Right lobe of liver (tissue), 6 donors: Measurements from ENCODE around the gene NUF2. TPM values are rescaled to one million over a fixed set of nuclear protein-coding genes. Genes with fewer than 3 reads are reported as not detected.
"Not testable (repeated sequence)": the region's sequence is repeated elsewhere in the genome, so short reads cannot be mapped to it uniquely, and the experiment has no call there.

ENCODE experiments used
- ATAC-seq, 4 donors: fragments of 200-7000 bp; cut with Tn5 transposase; one replicate each; pipeline ENCODE4 v1.9.1; 2020; ENCODE audit warnings: mild to moderate bottlenecking in 4 of 4, moderate library complexity in 4 of 4
- DNase-seq, 3 donors: peaks; one replicate each; pipeline ENCODE4 v3.0.0-alpha.2; 2020
- H3K27ac ChIP-seq, 3 donors: fragments of 200-600 bp; one replicate each; pipeline ENCODE4 v1.8.0; 2022
- H3K27me3 ChIP-seq, 2 donors: fragments of 200-600 bp; one replicate each; pipeline ENCODE4 v1.8.0; 2022
- H3K36me3 ChIP-seq, 4 donors: fragments of 200-600 bp; sonication (generic) in 1 of 4; one replicate each; pipeline versions ENCODE4 v1.5.1 to v1.8.0; 2017 to 2022; ENCODE audit warnings: control low read depth in 1 of 4
- H3K4me1 ChIP-seq, 4 donors: fragments of 200-600 bp; sonication (generic) in 1 of 4; one replicate each; pipeline versions ENCODE4 v1.5.1 to v1.8.0; 2017 to 2022; ENCODE audit warnings: control low read depth in 1 of 4
- H3K4me3 ChIP-seq, 3 donors: fragments of 200-600 bp; one replicate each; pipeline ENCODE4 v1.8.0; 2022
- H3K9me3 ChIP-seq, 4 donors: fragments of 200-600 bp; sonication (generic) in 1 of 4; one replicate each; pipeline versions ENCODE4 v1.5.1 to v1.8.0; 2017 to 2022; ENCODE audit warnings: control low read depth in 1 of 4
- POLR2A ChIP-seq: fragments of 450-650 bp; IDR thresholded peaks from one replicate; pipeline ENCODE4 v1.6.1; 2017; ENCODE audit warnings: antibody characterized with exemption, mild to moderate bottlenecking
- WGBS: methylation state at CpG from one replicate; pipeline ENCODE4 v1.1.6; 2018; ENCODE audit warnings: low coverage, low lambda C conversion rate; ENCODE audit not compliant: insufficient coverage; ENCODE audit errors: missing lambda C conversion rate; 5-methylcytosine and 5-hydroxymethylcytosine counted together
- intact Hi-C, 2 donors: fragments of 100-400 bp; cut with DNase I; formaldehyde crosslinking; loops; one replicate each; pipeline versions ENCODE4 v1.11.2 to v1.14.1; 2022
- total RNA-seq, 6 experiments: library from RNA; depleted of rRNA in 2 of 6; stranded (reverse); fragments of >200 nt in 2 of 6; fragmentation: NEBNext Ultra II Directional in 3 of 6; extraction: Animal tissue kit (Norgen Biotek cat#: 25700) in 3 of 6; gene quantifications; one replicate each; pipeline versions ENCODE4 v1.1.0 to v1.2.4, GENCODE V29; 2016 to 2023
- TF ChIP-seq, protein P1 (sequence below), 4 donors: fragments of 200-600 bp in 3 of 4; fragments of 450-650 bp in 1 of 4; IDR thresholded peaks; one replicate each; pipeline versions ENCODE4 v1.5.1 to v1.8.0; 2016 to 2022; ENCODE audit warnings: antibody characterized with exemption in 4 of 4, mild to moderate bottlenecking in 2 of 4
- donor health status: DM: no; HTN: yes; CAD: no.
- donor health status: DM: no; HTN: no; CAD: no.
- donor health status: DM: no; HTN: no; CAD: no.
- donor health status: DM: no; HTN: yes; CAD: no.
- donor health status: DM: no; HTN: yes; CAD: no.

Gene NUF2
- total RNA-seq, 6 experiments from 2014 or later: 0.26 to 1.3 (median 0.98) TPM; not detected in 1

DNA sequence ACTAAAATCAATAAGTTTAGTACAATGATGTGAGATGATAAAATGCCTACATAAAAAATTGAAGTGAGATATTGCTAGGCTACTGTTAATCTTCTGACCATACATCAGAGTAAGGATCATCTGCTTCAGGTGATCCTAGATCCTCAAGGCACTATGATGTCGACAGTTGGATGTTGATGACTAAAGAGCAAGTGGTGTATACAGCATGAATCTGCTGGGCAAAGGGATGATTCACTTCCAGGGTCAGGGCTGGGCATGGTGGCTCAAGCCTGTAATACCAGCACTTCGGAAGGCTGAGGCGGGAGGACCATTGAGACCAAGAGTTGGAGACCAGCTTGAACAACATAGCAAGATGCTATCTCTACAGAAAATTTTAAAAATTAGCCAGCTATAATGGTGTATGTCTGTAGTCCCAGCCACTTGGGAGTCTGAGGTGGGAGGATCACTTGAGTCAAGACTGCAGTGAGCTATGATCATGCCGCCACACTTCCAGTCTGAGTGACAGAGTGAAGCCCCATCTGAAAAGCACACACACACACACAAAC, 24.6 kb downstream of the NUF2 start:
- intact Hi-C loops: no loop called here
- 75% methylated on average over 4 of the region's 4 CpGs for WGBS
- Histone ChIP-seq H3K36me3 (no peaks in the 10 kb centered on the region), H3K27me3 (no peaks in the 10 kb centered on the region), H3K9me3 (no peaks in the 10 kb centered on the region), H3K4me1 (no peaks in the 10 kb centered on the region), H3K27ac (no peak overlapping the region), H3K4me3 (no peak overlapping the region)
- DNase-seq (no peak), ATAC-seq (no peak)
- TF ChIP-seq, protein P1, sequence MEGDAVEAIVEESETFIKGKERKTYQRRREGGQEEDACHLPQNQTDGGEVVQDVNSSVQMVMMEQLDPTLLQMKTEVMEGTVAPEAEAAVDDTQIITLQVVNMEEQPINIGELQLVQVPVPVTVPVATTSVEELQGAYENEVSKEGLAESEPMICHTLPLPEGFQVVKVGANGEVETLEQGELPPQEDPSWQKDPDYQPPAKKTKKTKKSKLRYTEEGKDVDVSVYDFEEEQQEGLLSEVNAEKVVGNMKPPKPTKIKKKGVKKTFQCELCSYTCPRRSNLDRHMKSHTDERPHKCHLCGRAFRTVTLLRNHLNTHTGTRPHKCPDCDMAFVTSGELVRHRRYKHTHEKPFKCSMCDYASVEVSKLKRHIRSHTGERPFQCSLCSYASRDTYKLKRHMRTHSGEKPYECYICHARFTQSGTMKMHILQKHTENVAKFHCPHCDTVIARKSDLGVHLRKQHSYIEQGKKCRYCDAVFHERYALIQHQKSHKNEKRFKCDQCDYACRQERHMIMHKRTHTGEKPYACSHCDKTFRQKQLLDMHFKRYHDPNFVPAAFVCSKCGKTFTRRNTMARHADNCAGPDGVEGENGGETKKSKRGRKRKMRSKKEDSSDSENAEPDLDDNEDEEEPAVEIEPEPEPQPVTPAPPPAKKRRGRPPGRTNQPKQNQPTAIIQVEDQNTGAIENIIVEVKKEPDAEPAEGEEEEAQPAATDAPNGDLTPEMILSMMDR (IDR thresholded peaks at IDR 0.05): no peak
- TF ChIP-seq POLR2A: no peak

DNA sequence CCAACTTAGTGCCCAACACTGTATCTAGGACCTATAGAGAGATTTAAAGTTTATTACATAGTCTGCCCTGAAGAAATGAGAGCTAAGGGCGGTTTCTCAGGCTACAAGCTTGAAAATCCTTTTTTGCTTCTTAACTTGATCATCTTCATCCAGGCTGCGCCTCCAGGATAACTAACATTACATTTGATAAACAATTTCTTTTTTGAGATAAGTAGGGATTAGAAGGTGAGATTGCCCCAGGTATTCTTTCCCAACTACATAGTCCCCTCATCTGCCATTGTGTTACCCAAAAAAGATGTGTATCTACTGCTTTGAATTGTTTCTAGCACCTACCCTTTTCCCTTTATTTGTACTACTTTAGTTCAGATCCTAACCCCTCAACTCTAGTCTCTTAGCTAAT, 25.4 kb downstream of the NUF2 start:
- intact Hi-C loops: no loop called here
- no peak overlapping the region for H3K27ac ChIP-seq
- H3K4me3 ChIP-seq: no peak overlapping the region
- no peaks in the 10 kb centered on the region for H3K36me3 ChIP-seq
- no peaks in the 10 kb centered on the region for H3K27me3 ChIP-seq
- no peaks in the 10 kb centered on the region for H3K9me3 ChIP-seq
- ATAC-seq: no peak
- H3K4me1 ChIP-seq: no peaks in the 10 kb centered on the region
- 93% methylated on average over 2 of the region's 2 CpGs for WGBS
- no peak for TF ChIP-seq POLR2A
- TF ChIP-seq, protein P1 (IDR thresholded peaks at IDR 0.05): no peak
- no peak for DNase-seq

DNA sequence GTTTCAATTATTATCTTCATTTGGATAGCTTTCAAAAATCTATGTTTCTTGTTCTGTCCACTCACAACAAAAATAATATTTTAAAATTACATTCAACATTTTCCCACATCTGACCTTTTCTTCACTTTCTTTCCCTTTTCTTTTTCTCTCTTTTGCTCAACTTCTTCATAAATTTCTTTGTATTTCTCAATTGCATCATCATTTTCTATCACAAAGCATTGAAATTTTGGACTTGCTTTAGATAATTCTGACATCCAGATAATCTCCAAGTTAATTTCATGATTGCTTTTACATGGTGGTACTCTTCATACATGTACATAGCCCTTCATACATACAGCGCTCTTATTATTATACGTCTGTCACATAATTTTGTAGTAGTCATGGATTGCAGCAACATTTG, 30.2 kb downstream of the NUF2 start:
- 97% methylated on average over 2 of the region's 2 CpGs for WGBS
- H3K4me3 ChIP-seq: no peak overlapping the region
- no peaks in the 10 kb centered on the region for H3K27me3 ChIP-seq
- TF ChIP-seq, protein P1 (IDR thresholded peaks at IDR 0.05): no peak
- TF ChIP-seq POLR2A: no peak
- DNase-seq (no peak), ATAC-seq (no peak)
- H3K4me1 ChIP-seq: no peaks in the 10 kb centered on the region
- H3K27ac ChIP-seq: no peak overlapping the region
- intact Hi-C loops: no loop called here
- no peaks in the 10 kb centered on the region for H3K9me3 ChIP-seq
- no peaks in the 10 kb centered on the region for H3K36me3 ChIP-seq

DNA sequence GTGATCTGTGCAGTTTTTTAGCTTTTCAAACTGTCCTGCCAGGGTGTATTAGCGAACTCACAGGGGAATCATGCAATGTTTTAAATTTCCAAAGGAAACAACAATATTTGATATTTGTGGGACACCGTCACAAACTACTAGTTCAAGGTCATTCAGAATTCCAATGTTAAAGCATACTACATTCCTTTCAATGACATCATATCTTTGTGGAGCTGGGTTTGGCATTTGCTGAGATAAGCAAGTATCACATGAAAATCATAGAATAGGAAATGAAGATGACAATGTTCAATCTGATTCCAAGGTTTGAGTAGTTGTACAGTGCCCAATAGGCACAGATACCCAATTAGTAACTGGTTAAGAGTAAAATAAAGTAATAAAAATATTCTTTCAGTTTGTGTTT, 35.6 kb downstream of the NUF2 start:
- Histone ChIP-seq H3K4me3 (no peak overlapping the region), H3K27me3 (no peaks in the 10 kb centered on the region), H3K9me3 (no peaks in the 10 kb centered on the region), H3K27ac (no peak overlapping the region), H3K4me1 (no peaks in the 10 kb centered on the region), H3K36me3 (no peaks in the 10 kb centered on the region)
- ATAC-seq (peak in 1 of 4 donors; percentile 35), DNase-seq (no peak)
- WGBS: 40% methylated on average over 2 of the region's 2 CpGs
- intact Hi-C loops: no loop called here
- no peak for TF ChIP-seq POLR2A
- TF ChIP-seq, protein P1 (IDR thresholded peaks at IDR 0.05): no peak

DNA sequence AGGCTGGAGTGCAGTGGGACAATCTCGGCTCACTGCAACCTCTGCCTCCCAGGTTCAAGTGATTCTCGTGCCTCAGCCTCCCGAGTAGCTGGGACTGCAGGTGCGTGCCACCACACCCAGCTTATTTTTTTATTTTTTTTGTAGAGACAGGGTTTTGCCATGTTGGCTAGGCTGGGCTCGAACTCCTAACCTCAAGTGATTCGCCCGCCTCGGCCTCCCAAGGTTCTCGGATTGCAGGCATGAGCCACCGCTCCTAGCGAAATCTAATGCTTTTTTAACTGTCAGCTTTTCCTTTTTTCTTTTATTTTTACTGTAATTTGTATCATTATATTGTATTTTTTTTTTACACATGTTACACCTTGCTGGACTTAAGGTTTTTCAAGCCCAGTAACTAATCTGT, 36.4 kb downstream of the NUF2 start:
- H3K36me3 ChIP-seq, DNase-seq, H3K27me3 ChIP-seq, ATAC-seq, H3K4me3 ChIP-seq, H3K27ac ChIP-seq, H3K9me3 ChIP-seq, H3K4me1 ChIP-seq, intact Hi-C loops: not testable (repeated sequence)
- 92% methylated on average over 11 of the region's 11 CpGs for WGBS
